GM21717 (cell line): ENCODE data around the gene HSF2BP.
A peak's percentile ranks its signal among the peaks of the same experiment; 100 is the strongest.
"Not testable (repeated sequence)": the region's sequence is repeated elsewhere in the genome, so short reads cannot be mapped to it uniquely, and the experiment has no call there.

Source experiments
- ATAC-seq: cut with Tn5 transposase; IDR thresholded peaks from one replicate; pipeline ENCODE4 v1.9.1; 2021; ENCODE audit warnings: mild to moderate bottlenecking, moderate library complexity; ENCODE audit not compliant: unreplicated experiment

HSF2BP gene

GRCh38 chr21:43653626-43654025, 5.7 kb downstream of the HSF2BP start:
- ATAC-seq = no peak

DNA sequence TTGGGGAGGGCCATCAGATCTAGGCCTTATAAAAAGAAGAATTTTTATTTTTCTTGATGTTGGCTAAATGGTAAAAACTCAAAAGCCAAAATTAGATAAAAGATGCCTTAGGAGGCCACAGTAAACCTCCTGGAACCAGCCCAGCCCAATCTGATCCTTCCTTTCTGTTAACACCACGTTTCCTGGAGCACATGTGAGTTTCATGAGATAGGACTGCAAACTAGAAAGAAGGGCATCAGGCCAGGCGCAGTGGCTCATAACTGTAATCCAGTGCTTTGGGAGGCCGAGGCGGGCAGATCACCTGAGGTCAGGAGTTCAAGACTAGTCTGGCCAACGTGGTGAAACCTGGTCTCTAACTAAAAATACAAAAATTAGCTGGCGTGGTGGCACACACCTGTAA, 6.7 kb downstream of the HSF2BP start:
- no peak for ATAC-seq

GRCh38 chr21:43651926-43652325, 7.4 kb downstream of the HSF2BP start:
- ATAC-seq = not testable (repeated sequence)

GRCh38 chr21:43648171-43648570, 11.1 kb downstream of the HSF2BP start:
- ATAC-seq = no peak

DNA sequence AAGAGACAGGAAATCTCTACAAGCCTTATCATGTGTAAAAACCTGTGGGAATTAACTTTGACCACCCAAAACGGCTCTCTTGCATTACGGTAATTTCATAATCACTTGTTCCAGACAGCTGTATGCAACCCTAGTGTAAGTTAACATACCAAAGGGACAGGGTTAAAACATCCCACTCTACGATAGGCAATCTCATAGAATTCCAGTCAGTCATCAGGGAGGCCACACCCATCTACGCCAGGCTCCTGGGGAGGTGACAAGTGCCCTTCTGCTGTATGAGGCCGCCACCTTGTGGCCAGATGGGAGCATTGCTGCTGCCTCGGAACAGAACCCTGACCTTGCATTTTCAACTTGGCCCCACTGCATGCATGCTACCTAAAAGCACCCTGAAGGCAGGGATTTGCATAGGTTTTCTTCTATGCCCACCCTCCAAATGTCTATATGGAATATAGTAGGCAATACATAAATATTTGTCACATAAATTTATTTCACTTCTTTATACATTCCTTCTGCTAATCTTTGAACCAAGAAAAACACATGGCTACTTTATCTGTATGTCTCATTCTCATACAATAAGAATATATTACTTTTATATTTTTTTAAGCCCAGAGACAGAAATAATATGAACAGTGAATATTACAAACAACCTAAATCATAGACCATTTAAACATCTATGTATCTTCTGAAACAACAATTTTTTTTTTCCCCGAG, 12.6 kb downstream of the HSF2BP start:
- peak; percentile 70 for ATAC-seq

DNA sequence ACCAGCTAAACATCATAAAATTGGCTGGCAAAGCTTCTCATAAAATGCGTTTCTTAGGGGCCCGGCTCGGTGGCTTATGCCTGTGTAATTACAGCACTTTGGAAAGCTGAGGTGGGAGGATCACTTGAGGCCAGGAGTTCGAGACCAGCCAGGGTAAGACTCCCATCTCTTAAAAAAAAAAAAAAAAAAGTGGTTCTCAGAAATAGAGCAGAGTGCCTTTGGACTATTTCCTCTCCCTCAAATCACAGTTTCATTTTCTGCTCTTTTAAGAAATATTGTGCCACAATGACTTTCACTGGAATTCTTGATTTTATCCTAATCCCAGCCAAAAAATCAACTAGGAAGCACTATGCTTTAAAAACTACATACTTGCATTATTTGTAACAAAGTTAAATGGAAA, 13.3 kb downstream of the HSF2BP start:
- no peak for ATAC-seq

DNA sequence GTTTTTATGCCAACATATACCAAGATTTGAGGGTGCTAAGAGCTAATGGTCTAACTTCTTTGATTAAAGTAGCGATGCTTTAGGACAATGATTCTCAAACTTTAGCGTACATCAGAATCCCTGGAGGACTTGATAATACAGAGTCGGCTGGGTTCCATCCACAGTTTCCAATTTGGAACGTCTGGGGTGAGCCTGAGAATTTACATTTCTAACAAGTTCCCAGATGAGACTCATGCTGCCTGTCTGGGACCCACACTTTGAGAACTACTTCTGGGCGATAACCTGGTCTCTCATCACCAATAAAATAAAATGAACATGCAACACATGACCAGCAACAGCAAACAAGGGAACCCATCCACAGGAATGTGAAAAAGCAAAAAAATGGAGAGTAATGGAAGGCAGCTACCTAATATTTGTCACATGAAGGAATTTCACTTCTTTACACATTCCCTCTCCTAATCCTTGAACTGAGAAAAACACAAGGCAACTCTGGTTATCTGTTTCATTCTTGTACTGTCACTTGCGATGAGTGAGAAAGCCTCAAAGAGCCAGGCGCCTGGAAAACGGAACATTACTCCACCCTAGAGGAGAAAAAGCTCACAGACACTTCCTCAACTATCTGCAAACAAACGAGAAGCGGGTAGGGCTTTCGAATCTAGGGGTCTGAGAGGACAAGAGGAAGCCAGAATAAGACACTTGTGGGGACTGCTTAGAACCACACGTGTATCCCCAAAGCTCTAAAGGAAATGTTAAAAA, 14.0 kb downstream of the HSF2BP start:
- no peak for ATAC-seq

DNA sequence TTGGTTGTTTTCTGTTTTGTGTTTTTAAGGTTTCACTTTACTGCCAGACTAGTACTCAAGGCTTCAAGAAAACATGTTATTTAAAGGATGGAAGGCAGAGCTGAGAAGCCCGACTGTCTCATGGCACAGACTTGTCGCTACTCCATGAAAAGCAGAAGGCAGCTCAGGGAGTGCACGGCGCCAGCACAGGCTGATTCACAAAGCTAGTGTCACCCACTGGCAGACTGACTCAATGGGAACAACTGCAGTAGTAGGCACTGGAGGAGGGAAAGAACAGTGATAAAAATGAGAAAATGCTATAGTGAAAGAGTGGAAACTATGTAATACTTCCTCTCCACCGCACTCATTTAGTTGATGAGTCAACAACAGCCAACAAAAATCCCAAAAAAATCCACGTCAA, 14.7 kb downstream of the HSF2BP start:
- ATAC-seq = no peak

DNA sequence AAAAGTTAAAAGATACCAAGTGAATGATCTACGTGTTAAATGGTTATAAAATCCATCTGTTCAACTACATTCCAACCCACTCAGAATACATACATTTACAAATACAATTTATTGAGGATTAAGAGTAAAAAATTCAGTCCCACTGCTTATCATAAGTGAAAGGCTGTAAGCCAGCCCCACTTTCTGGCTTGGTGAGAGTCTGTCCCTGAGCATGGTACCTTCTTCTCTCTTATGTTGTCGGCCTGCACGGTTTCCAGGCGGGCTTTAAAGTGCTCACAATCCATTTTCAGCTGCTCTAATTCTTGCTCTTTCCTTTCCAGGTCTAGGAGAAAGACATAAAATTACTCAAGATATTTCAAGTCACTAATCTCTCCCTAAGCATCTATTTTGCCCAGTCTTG, 15.2 kb downstream of the HSF2BP start:
- ATAC-seq = no peak

DNA sequence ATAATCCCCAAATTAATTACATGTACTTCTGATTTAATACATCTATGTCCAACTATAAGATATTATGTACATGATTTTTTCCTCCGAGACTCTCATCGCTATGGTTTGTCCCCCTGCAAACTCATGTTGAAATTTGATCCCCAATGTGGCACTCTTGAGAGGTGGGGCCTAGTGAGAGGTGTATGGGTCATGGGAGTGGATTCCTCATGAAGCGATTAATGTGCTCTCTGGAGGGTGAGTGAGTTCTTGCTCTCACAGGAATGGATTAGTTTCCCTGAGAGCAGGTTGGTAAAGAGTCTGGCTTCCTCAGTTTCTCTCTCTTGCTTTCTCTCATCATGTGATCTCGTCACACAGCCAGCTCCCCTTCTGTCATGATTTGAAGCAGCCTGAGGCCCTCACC, 16.1 kb downstream of the HSF2BP start:
- no peak for ATAC-seq

- ATAC-seq = no peak
Measured at GRCh38 chr21:43640400-43640799, 18.9 kb downstream of the HSF2BP start.

- no peak for ATAC-seq
Measured at GRCh38 chr21:43639470-43640353, 19.6 kb downstream of the HSF2BP start.

- ATAC-seq = no peak
Measured at GRCh38 chr21:43637530-43638158, 21.6 kb downstream of the HSF2BP start.

DNA sequence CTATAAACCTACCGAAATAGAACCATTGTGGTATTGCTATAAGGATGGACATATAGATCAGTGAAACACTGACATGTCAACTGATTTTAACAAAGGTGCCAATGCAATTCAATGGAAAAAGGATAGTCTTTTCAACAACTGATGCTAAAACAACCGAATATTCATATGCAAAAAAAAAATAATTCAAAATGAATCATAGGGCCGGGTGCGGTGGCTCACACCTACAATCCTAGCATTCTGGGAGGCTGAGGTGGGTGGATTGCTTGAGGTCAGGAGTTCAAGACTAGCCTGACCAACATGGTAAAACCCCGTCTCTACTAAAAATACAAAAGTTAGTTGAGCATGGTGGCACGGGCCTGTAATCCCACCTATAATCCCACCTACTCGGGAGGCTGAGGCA, 23.9 kb downstream of the HSF2BP start:
- ATAC-seq = no peak

GRCh38 chr21:43634618-43635017, 24.7 kb downstream of the HSF2BP start:
- ATAC-seq = no peak

DNA sequence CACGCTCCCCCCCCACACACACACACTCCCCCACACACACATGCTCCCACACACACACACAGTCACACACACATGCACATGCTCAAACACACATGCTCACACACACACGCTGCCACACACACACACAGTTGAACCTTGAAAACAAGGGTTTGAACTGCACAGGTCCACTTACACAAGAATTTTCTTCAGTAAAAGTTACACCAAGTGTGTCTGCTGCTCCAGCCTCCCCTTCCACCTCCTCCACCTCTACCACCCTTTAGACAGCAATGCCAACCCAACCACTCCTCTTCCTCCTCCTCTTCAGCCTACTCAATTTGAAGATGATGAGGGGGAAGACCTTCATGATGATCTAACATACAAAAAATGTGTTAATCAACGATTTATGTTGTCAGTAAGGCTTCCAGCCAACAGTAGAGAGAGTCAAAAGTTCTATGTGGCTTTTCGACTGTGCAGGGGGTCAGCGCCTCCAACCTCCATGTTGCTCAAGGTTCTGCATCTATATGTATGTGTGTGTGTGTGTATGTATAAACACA, 26.8 kb downstream of the HSF2BP start:
- no peak for ATAC-seq

- no peak for ATAC-seq
Measured at GRCh38 chr21:43631411-43632107, 27.7 kb downstream of the HSF2BP start.

GRCh38 chr21:43627527-43627926, 31.8 kb downstream of the HSF2BP start:
- no peak for ATAC-seq

DNA sequence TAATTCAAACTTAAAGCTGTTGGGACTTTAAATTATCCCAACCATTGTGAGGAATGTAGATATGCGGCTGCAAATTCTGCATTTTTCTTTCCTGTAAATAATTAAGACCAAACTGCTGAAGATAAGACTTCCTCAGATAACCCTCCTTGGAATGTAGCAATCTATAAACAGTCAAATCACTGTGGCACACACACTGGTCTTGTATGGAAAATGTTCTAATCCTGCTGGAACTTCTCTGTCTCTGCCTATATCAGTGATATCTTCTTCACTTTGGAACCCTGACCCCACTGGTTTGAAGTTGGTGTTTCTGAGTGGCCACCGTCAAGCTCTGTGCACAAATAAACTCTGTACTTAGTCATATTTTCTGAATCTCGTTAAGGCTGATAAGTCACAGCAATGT, 32.9 kb downstream of the HSF2BP start:
- ATAC-seq = no peak

- no peak for ATAC-seq
Measured at GRCh38 chr21:43624339-43624738, 34.9 kb downstream of the HSF2BP start.
